ENCODE measurements around the gene ARRB1.

ARRB1 gene

GRCh38 chr11:75301601-75302345, 49.7 kb downstream of the ARRB1 start:
- TF ChIP-seq, protein P1, sequence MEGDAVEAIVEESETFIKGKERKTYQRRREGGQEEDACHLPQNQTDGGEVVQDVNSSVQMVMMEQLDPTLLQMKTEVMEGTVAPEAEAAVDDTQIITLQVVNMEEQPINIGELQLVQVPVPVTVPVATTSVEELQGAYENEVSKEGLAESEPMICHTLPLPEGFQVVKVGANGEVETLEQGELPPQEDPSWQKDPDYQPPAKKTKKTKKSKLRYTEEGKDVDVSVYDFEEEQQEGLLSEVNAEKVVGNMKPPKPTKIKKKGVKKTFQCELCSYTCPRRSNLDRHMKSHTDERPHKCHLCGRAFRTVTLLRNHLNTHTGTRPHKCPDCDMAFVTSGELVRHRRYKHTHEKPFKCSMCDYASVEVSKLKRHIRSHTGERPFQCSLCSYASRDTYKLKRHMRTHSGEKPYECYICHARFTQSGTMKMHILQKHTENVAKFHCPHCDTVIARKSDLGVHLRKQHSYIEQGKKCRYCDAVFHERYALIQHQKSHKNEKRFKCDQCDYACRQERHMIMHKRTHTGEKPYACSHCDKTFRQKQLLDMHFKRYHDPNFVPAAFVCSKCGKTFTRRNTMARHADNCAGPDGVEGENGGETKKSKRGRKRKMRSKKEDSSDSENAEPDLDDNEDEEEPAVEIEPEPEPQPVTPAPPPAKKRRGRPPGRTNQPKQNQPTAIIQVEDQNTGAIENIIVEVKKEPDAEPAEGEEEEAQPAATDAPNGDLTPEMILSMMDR (IDR thresholded peaks at IDR 0.05; ENCODE audit: extremely low read depth, insufficient read depth, missing control alignments), result no peak
- no peak for DNase-seq (ENCODE audit: low spot score)
- in situ Hi-C loops (cut with MboI; ENCODE audit: low pct_unique_long_range_greater_than_20kb, low sequenced_read_pairs, unreplicated experiment), result no loop called here

- no peak for DNase-seq (ENCODE audit: low spot score)
- in situ Hi-C loops (cut with MboI; ENCODE audit: low pct_unique_long_range_greater_than_20kb, low sequenced_read_pairs, unreplicated experiment), result no loop called here
- TF ChIP-seq, protein P1 (IDR thresholded peaks at IDR 0.05; ENCODE audit: extremely low read depth, insufficient read depth, missing control alignments), result no peak
Observed at GRCh38 chr11:75301131-75301530, 50.3 kb downstream of the ARRB1 start.

- DNase-seq (ENCODE audit: low spot score), result no peak
- TF ChIP-seq, protein P1 (IDR thresholded peaks at IDR 0.05; ENCODE audit: extremely low read depth, insufficient read depth, missing control alignments), result no peak
- in situ Hi-C loops (cut with MboI; ENCODE audit: low pct_unique_long_range_greater_than_20kb, low sequenced_read_pairs, unreplicated experiment), result no loop called here
Observed at GRCh38 chr11:75298976-75299260, 52.5 kb downstream of the ARRB1 start.

GRCh38 chr11:75298191-75298975, 53.1 kb downstream of the ARRB1 start:
- in situ Hi-C loops (cut with MboI; ENCODE audit: low pct_unique_long_range_greater_than_20kb, low sequenced_read_pairs, unreplicated experiment), result no loop called here
- DNase-seq (ENCODE audit: low spot score), result no peak
- TF ChIP-seq, protein P1 (IDR thresholded peaks at IDR 0.05; ENCODE audit: extremely low read depth, insufficient read depth, missing control alignments), result no peak

- DNase-seq (ENCODE audit: low spot score), result no peak
- in situ Hi-C loops (cut with MboI; ENCODE audit: low pct_unique_long_range_greater_than_20kb, low sequenced_read_pairs, unreplicated experiment), result no loop called here
- TF ChIP-seq, protein P1 (IDR thresholded peaks at IDR 0.05; ENCODE audit: extremely low read depth, insufficient read depth, missing control alignments), result no peak
Observed at GRCh38 chr11:75293903-75294302, 57.6 kb downstream of the ARRB1 start.

GRCh38 chr11:75292943-75293342, 58.5 kb downstream of the ARRB1 start:
- DNase-seq (ENCODE audit: low spot score), result no peak
- TF ChIP-seq, protein P1 (IDR thresholded peaks at IDR 0.05; ENCODE audit: extremely low read depth, insufficient read depth, missing control alignments), result no peak
- in situ Hi-C loops (cut with MboI; ENCODE audit: low pct_unique_long_range_greater_than_20kb, low sequenced_read_pairs, unreplicated experiment), result no loop called here

All from GM13977 (cell line).